Measurements from ENCODE around the gene ZFAND3.

The ZFAND3 gene

GRCh38 chr6:38141716-38142115 lies 322.2 kb downstream of the ZFAND3 start:
- no peak for DNase-seq

DNA sequence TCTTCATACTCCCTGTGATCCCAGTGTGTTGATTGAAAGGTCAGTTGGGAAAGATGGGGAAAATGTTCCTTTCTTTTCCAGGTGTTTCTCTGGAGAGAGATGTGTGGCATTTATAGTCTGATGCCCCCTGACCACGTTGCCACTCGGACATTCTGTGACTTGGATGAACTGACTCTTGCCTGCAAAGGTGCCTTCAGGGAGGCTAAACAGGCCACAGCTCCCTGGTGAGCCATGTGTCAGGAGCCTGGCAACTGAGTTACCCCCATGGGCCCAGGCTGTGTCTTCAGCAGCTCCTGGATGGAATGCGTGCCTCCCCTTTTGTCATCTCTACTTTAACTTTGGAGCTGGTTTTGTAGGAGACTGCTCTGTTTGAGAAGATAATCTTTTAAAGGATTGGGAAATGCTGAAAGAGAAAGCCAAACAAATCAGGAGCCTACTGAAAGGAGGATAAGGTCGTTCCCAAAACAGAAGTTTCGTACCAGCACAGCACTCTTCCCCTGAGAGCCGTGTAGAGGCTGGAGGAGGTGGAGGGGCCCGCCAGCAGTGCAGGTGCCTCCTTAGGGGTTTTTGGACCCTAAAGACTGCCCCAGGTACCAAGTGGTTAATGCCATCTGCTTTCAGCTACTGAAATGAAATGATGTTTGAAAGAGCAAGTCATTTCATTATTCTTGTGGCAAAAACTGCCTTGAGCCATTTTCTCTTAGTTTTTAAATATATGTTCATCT lies 322.8 kb downstream of the ZFAND3 start:
- no peak for DNase-seq

- DNase-seq = no peak
Observed at GRCh38 chr6:38143191-38144150, 323.9 kb downstream of the ZFAND3 start.

DNA sequence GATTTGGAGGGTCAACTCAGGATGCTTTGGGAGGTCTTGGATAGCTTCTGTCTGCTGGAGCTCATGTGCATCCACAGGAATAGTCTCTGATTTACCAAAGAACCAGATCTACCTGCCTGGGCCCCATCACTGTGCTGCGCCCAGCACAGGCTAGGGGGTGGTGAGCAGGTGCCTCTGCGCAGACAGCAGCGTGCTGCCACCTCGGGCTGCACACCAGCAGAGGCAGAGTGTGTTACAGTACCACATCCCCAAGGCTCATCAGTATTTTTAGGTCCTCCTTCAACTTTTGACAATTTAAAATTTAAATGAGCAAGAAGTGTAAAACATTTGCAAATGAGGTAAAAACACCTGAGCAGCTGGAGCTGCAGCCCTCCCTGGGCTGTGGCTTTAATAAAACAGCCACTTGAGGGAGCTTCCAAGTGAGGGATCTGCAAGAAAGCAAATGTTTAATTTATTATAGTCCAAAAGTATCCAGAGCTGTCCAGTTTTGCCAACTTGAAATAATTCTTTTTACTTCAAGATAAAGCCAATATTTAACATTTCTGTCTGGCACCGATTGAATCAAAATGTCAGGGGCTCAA lies 324.9 kb downstream of the ZFAND3 start:
- DNase-seq = no peak

- no peak for DNase-seq
Observed at GRCh38 chr6:38146021-38146733, 326.6 kb downstream of the ZFAND3 start.

DNA sequence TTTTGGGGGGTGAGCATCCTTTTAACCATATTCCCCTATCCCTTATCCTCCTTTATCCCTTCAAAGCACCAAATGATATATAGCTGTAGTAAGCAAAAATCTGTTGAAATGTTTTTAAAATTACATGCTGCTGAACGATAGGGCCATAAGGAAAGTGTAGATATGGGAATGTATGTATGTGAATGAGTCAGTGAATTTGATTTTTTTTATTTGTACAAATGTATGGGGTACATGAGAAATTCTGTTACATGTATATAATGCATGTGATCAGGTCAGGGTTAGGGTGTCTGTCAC lies 327.2 kb downstream of the ZFAND3 start:
- no peak for DNase-seq

- DNase-seq = no peak
Observed at GRCh38 chr6:38148606-38149005, 329.1 kb downstream of the ZFAND3 start.

DNA sequence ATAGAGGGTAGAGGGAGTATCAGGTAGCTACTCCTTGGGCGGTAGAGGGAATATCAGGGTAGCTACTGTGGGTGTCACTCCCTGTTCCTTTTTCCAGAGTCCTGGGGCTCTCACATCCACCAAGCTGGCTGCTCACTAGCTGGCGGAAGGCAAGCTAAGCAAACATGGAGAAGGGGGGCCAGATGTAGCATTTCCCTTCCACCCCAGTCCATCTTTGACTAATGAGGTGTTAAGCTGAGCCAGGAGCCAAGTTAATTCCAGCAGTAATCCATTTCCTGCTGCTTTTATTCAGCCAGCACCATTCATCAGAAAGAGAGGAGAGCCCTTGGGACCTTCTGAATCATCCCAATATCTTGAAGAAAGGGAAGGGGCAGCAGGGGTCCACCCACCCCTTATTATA lies 330.0 kb downstream of the ZFAND3 start:
- DNase-seq = no peak

DNA sequence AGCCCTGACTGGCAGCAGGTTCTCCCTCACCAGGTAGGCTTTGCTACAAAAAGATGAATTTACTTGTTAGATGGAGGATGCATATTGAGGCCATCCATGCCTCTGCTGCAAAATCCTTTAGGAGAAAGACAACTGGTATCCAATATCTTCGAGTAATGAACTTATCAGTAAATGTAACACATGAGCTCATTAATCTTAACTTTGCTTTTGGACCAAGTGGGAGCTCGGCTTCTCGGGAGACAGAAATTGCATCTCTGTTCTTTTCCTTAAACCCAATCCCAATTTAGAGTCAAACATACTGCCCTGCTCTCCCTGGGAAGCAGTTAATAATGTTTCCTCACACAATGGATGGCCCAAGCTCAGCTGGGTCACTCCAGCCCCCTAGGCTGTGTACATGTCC lies 330.5 kb downstream of the ZFAND3 start:
- no peak for DNase-seq

DNA sequence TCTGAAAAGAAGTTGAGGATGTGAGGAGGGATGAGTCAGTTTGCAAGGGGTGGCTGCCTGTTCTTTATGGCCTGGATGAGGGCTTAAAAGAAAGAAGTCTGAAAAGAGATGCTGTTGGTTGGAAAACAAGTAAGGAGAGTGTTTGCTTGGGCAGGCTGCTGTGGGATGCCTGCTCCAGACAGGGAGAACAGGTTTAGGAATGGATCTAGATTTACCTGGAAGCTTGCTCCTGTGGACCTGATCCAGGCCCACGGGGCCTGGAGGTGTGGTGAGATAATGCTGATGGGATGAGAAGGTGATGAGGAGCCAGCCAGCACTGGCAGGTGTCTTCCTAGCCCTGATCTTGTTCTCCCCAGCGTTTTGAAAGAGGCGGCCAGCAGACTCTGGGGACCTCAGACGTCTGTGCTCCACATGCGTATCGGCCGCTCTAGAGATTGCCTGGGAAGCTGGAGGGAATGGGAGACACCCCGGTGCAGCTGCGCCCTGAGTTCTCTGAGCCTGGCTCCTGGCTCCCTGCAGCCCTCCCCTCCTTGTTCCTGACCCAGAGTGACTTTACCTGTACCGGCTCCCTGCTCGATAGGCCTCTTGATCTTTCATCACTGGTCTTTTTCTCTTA lies 331.3 kb downstream of the ZFAND3 start:
- DNase-seq = no peak

GRCh38 chr6:38151580-38152500 lies 332.3 kb downstream of the ZFAND3 start:
- no peak for DNase-seq

GRCh38 chr6:38152620-38153019 lies 333.1 kb downstream of the ZFAND3 start:
- DNase-seq = no peak

- no peak for DNase-seq
Observed at GRCh38 chr6:38153076-38153797, 333.7 kb downstream of the ZFAND3 start.

DNA sequence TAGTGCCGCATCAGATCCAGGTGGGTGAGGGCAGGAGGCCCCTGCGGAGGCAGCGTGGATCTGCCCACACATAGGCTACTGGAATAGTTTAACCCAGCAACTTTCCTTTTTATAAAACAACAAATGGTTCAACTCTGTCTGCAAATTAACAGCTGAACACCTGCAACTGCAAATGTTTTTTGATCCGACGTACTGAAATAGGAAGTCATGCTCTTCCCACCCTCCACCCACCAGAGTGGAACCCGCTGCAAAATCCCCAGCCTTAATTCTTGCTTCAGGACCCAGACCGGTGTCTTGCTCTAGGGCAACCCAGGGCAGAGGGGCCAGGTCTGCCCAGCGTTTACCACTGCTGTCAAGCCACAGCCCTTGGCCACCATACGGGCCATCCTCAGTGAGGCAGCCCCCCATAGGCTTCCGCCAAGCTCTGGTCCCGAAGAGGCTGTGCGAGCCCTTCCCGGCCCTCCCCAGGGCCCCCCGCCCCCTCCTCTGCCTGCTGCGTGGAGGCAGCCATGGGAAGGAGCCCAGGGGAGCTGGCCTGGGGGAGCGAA lies 334.3 kb downstream of the ZFAND3 start:
- DNase-seq = no peak

- no peak for DNase-seq
Observed at GRCh38 chr6:38154731-38155130, 335.2 kb downstream of the ZFAND3 start.

DNA sequence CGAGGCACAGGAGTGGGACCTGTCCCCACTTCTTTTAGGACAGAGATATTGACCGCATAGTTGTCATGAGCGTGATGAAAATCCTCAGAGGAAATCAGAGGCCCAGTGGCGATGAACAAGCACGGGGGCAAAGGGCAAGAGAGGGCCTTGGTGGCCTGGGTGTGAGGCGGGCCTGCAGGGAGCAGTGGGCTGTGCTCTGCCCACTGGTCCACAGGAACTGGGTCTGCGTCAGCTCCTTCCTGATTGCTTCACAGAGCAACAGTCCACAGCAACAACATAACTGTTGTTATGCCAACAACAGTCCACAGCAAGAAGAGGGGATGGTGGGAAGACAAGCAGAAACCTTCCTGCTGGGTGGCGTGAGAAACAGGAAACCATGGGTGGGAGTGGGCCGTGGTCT lies 335.6 kb downstream of the ZFAND3 start:
- DNase-seq = no peak

- no peak for DNase-seq
Observed at GRCh38 chr6:38155621-38156204, 336.2 kb downstream of the ZFAND3 start.

- no peak for DNase-seq
Observed at GRCh38 chr6:38156818-38157565, 337.5 kb downstream of the ZFAND3 start.

DNA sequence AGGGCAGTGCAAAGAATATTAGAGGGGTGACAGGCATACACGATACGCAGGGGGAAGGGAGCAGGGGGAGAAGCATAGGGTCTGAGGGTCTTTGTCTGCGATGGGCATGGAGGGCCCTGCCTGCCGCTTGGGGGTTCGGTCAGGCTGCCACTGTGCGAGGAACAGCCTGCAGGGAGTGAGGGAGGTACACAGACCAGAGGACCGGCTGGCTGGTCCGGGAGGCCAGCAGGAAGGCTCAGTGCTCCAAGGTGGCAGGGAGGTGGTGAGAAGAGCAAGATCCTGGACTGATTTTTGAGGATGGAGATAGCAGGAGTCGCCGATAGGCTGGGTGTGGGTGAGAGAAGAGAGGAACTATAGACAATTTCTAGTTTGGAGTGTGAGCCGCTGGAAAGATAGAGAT lies 338.4 kb downstream of the ZFAND3 start:
- no peak for DNase-seq
